HepG2 (cell line): ENCODE results near the gene MYH10.

Experiments
- ADNP ChIP-seq: sonication (generic); formaldehyde crosslinking; IDR thresholded peaks from 2 replicates; pipeline ENCODE4 v1.4.0; 2020; ENCODE audit warnings: missing genetic modification reagents
- BRCA1 ChIP-seq: sonication (generic); formaldehyde crosslinking; IDR thresholded peaks from 2 replicates; pipeline ENCODE4 v1.4.0; 2020; ENCODE audit warnings: missing genetic modification reagents
- PCBP2 ChIP-seq: fragments of 200-400 bp; formaldehyde crosslinking; optimal IDR thresholded peaks from 2 replicates; pipeline ENCODE3; 2018; ENCODE audit warnings: low read length, low read depth; ENCODE audit not compliant: poor library complexity, severe bottlenecking
- POLR2A ChIP-seq, 2 experiments: IDR thresholded peaks; 2 replicates each; pipeline ENCODE4 v1.6.1; 2011; ENCODE audit warnings: low read depth in 2 of 2, low read length in 2 of 2, mild to moderate bottlenecking in 1 of 2, moderate library complexity in 1 of 2; ENCODE audit not compliant: insufficient read depth in 1 of 2
- SMC3 ChIP-seq: IDR thresholded peaks from 2 replicates; pipeline ENCODE4 v1.6.1; 2011; ENCODE audit warnings: low read length, improper control_type of control experiment
- SRF ChIP-seq: IDR thresholded peaks from 2 replicates; pipeline ENCODE4 v1.6.1; 2011; ENCODE audit warnings: mild to moderate bottlenecking, low read depth, low read length, moderate library complexity
- TF ChIP-seq, protein P1 (sequence below), 2 experiments: IDR thresholded peaks; 2 replicates each; pipeline ENCODE4 v1.6.1; 2011 to 2012; ENCODE audit warnings: low read length in 2 of 2, borderline replicate concordance in 1 of 2, low read depth in 1 of 2, mild to moderate bottlenecking in 1 of 2, moderate library complexity in 1 of 2
- TF ChIP-seq, protein P2 (sequence below): sonication (generic); formaldehyde crosslinking; IDR thresholded peaks from 2 replicates; pipeline ENCODE4 v1.4.0; 2020; ENCODE audit warnings: missing genetic modification reagents
- TF ChIP-seq, protein P3 (sequence below): sonication (generic); formaldehyde crosslinking; IDR thresholded peaks from 2 replicates; pipeline ENCODE4 v1.5.0; 2020; ENCODE audit warnings: missing genetic modification reagents

DNA sequence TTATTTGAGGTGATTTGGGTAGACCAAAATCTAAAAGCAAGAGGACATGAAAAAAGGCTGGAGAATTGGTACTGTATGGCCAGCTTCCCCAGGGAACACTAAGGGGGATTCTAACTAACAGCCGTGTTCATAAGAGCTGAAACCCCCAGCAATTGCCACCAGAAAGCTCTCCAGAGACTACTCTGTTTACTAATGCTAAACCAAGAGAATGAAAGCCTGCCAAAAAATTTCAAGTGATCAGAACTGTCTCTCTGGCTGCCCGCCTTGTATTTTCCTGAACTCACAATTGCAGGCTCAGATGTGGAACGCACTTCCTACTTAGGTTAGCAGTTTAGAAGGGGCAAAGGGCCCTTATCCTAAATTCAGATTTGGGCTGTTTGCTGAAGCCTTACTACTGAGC, 24.1 kb downstream of the MYH10 start:
- TF ChIP-seq ADNP (CRISPR knock-in tag) (no peak), PCBP2 (no peak), SMC3 (no peak), BRCA1 (no peak), SRF (no peak), POLR2A (IDR thresholded peaks at IDR 0.05; ENCODE audit: insufficient read depth in 1 of 2, low read depth in 2 of 2, low read length in 2 of 2) (no peak)
- TF ChIP-seq, protein P1, sequence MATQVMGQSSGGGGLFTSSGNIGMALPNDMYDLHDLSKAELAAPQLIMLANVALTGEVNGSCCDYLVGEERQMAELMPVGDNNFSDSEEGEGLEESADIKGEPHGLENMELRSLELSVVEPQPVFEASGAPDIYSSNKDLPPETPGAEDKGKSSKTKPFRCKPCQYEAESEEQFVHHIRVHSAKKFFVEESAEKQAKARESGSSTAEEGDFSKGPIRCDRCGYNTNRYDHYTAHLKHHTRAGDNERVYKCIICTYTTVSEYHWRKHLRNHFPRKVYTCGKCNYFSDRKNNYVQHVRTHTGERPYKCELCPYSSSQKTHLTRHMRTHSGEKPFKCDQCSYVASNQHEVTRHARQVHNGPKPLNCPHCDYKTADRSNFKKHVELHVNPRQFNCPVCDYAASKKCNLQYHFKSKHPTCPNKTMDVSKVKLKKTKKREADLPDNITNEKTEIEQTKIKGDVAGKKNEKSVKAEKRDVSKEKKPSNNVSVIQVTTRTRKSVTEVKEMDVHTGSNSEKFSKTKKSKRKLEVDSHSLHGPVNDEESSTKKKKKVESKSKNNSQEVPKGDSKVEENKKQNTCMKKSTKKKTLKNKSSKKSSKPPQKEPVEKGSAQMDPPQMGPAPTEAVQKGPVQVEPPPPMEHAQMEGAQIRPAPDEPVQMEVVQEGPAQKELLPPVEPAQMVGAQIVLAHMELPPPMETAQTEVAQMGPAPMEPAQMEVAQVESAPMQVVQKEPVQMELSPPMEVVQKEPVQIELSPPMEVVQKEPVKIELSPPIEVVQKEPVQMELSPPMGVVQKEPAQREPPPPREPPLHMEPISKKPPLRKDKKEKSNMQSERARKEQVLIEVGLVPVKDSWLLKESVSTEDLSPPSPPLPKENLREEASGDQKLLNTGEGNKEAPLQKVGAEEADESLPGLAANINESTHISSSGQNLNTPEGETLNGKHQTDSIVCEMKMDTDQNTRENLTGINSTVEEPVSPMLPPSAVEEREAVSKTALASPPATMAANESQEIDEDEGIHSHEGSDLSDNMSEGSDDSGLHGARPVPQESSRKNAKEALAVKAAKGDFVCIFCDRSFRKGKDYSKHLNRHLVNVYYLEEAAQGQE (IDR thresholded peaks at IDR 0.05; ENCODE audit: borderline replicate concordance in 1 of 2, low read depth in 1 of 2, low read length in 2 of 2), result no peak
- TF ChIP-seq, protein P2, sequence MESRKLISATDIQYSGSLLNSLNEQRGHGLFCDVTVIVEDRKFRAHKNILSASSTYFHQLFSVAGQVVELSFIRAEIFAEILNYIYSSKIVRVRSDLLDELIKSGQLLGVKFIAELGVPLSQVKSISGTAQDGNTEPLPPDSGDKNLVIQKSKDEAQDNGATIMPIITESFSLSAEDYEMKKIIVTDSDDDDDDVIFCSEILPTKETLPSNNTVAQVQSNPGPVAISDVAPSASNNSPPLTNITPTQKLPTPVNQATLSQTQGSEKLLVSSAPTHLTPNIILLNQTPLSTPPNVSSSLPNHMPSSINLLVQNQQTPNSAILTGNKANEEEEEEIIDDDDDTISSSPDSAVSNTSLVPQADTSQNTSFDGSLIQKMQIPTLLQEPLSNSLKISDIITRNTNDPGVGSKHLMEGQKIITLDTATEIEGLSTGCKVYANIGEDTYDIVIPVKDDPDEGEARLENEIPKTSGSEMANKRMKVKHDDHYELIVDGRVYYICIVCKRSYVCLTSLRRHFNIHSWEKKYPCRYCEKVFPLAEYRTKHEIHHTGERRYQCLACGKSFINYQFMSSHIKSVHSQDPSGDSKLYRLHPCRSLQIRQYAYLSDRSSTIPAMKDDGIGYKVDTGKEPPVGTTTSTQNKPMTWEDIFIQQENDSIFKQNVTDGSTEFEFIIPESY (CRISPR knock-in tag), result no peak
- TF ChIP-seq, protein P3, sequence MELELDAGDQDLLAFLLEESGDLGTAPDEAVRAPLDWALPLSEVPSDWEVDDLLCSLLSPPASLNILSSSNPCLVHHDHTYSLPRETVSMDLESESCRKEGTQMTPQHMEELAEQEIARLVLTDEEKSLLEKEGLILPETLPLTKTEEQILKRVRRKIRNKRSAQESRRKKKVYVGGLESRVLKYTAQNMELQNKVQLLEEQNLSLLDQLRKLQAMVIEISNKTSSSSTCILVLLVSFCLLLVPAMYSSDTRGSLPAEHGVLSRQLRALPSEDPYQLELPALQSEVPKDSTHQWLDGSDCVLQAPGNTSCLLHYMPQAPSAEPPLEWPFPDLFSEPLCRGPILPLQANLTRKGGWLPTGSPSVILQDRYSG, result no peak
